ENCODE results near the gene ADARB2. TPM values are rescaled to one million over a fixed set of nuclear protein-coding genes. Genes with fewer than 3 reads are reported as not detected.
"Not testable (repeated sequence)": the region's sequence is repeated elsewhere in the genome, so short reads cannot be mapped to it uniquely, and the experiment has no call there.

The ADARB2 gene
- total and polyA plus RNA-seq, 8 donors, result 0.34 to 24.7 (median 3.2) TPM

GRCh38 chr10:1416456-1417037 is 320.8 kb downstream of the ADARB2 start:
- Histone ChIP-seq H3K27ac (no peak overlapping the region), H3K36me3 (no peaks in the 10 kb centered on the region), H3K4me1 (peaks cover 12 to 18% (median 15%) of the 10 kb centered on the region in 3 donors), H3K27me3 (peaks cover 0 to 33% (median 0%) of the 10 kb centered on the region in 4 donors), H3K4me3 (no peak overlapping the region), H3K9me3 (no peaks in the 10 kb centered on the region)
- DNase-seq, result peak in 1 of 6 donors; percentile 29
- 88 to 93% methylated on average over 8 of the region's 8 CpGs for WGBS, 2 donors
- ATAC-seq, result no peak
- FAIRE-seq, result no peak
- intact Hi-C loops (cut with DNase I), result no loop called here
- no peak for TF ChIP-seq CTCF (IDR thresholded peaks at IDR 0.05)

- FAIRE-seq (no peak), ATAC-seq (no peak), DNase-seq (no peak)
- no peak overlapping the region for H3K27ac ChIP-seq
- no peak for TF ChIP-seq CTCF (IDR thresholded peaks at IDR 0.05)
- intact Hi-C loops (cut with DNase I), result no loop called here
- H3K36me3 ChIP-seq, result no peaks in the 10 kb centered on the region
- no peaks in the 10 kb centered on the region for H3K9me3 ChIP-seq
- H3K4me3 ChIP-seq, result no peak overlapping the region
- H3K4me1 ChIP-seq, result peaks cover 3 to 8% (median 5%) of the 10 kb centered on the region in 3 donors
- H3K27me3 ChIP-seq, result peaks cover 0 to 33% (median 0%) of the 10 kb centered on the region in 4 donors
Observed at GRCh38 chr10:1414893-1415292, 322.4 kb downstream of the ADARB2 start.

GRCh38 chr10:1414346-1414745 is 323.0 kb downstream of the ADARB2 start:
- H3K36me3 ChIP-seq; DNase-seq; H3K27ac ChIP-seq; H3K4me3 ChIP-seq; FAIRE-seq; intact Hi-C loops (cut with DNase I); H3K4me1 ChIP-seq; H3K9me3 ChIP-seq; ATAC-seq: not testable (repeated sequence)
- WGBS, 2 donors, result 39 to 42% methylated on average over 7 of the region's 7 CpGs
- H3K27me3 ChIP-seq, result peaks cover 0 to 33% (median 0%) of the 10 kb centered on the region in 4 donors

GRCh38 chr10:1413823-1414222 is 323.5 kb downstream of the ADARB2 start:
- Histone ChIP-seq H3K4me3 (no peak overlapping the region), H3K36me3 (no peaks in the 10 kb centered on the region), H3K4me1 (no peaks in the 10 kb centered on the region), H3K27me3 (peaks cover 0 to 33% (median 0%) of the 10 kb centered on the region in 4 donors), H3K9me3 (no peaks in the 10 kb centered on the region), H3K27ac (no peak overlapping the region)
- FAIRE-seq, result no peak
- 82 to 84% methylated on average over 7 of the region's 7 CpGs for WGBS, 2 donors
- ATAC-seq, result no peak
- intact Hi-C loops (cut with DNase I), result no loop called here
- DNase-seq, result no peak
- no peak for TF ChIP-seq CTCF (IDR thresholded peaks at IDR 0.05)

- no peaks in the 10 kb centered on the region for H3K4me1 ChIP-seq
- FAIRE-seq (no peak), ATAC-seq (no peak), DNase-seq (no peak)
- H3K9me3 ChIP-seq, result no peaks in the 10 kb centered on the region
- no peak overlapping the region for H3K27ac ChIP-seq
- TF ChIP-seq CTCF (IDR thresholded peaks at IDR 0.05), result no peak
- H3K36me3 ChIP-seq, result no peaks in the 10 kb centered on the region
- H3K4me3 ChIP-seq, result no peak overlapping the region
- peaks cover 0 to 27% (median 0%) of the 10 kb centered on the region in 4 donors for H3K27me3 ChIP-seq
- 83 to 89% methylated on average over 11 of the region's 11 CpGs for WGBS, 2 donors
- intact Hi-C loops (cut with DNase I), result no loop called here
Observed at GRCh38 chr10:1413256-1413655, 324.1 kb downstream of the ADARB2 start.
